Measurements from ENCODE around the gene FEN1. TPM values are rescaled to one million over a fixed set of nuclear protein-coding genes. Genes with fewer than 3 reads are reported as not detected.

FEN1 gene
- total RNA-seq, 1 donor from 2014 or later = 27.4 TPM

GRCh38 chr11:61820174-61820573 lies 27.5 kb downstream of the FEN1 start:
- no peak for DNase-seq

DNA sequence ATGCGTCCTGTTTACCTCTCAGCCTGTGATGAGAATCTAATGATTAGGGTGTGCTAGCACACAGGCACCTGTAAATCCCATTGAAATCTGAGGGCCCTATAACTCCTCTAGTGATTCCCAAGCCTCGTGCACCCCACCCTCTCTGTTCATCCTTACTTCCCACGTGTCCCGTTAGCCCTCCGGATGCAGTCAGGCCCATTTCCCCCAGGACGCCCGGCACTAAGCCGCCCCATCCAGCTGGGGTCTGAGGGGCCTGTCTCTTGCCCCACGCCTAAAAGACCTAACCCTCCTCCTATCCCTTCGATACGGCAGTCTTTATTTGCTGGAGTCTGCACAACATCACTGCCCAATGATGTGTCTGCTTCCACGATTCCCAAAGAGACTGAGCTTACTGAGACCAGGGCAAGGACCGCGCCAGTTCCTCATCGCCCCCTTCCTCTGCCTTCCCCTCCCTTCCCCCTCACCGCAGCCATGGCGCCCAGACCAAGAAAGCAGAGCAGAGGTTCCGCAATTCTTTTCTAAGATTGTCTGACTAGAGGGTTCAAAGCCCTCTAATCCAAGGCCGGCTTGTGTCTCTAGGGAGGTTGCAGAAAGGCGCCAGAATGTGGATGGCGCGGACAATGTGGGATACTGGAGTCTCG lies 34.3 kb downstream of the FEN1 start:
- DNase-seq = no peak

DNA sequence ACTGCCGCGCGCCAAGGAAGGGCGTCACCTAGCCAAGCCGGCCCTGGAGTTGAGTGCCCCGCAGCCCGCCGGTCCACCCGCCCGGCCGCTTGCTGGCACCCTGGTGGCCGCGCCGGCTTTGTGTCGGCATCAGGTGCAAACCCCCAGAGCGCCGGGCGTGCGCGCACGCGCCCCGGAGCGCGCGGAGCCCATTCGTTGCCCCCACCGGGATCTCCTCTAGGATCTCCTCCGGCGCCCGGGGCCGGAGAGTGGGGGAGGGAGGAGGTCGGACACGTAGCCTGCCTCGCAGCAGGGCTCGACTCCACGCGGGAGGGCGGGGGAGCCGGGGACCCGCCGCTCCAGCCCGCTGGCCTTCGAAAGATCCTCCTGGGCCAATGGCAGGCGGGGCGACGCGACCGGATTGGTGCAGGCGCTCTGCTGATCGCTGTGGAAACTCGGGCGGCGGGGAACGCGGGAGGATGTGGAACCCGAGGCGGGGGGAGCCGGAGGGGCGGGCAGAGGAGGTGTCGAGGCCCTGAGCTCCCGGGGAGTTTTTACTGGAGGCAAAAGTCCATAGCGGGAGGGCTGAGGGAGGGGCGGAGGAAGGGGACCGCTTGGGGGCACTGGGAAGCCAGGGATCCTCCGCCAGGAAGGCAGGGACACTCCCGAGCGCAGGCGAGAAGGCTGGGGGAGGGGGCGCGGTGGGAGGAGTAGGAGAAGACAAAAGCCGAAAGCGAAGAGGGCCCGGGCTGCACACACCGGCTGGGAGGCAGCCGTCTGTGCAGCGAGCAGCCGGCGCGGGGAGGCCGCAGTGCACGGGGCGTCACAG lies 35.1 kb downstream of the FEN1 start, which contains the start of gene FADS2:
Gene FADS2 (plus strand): TSS at position 730 of the 808 bp plus-strand sequence. CDS start 91 bp downstream, outside the sequence.
- DNase-seq = peak; percentile 93

GRCh38 chr11:61828379-61828628 lies 35.6 kb downstream of the FEN1 start:
- no peak for DNase-seq

DNA sequence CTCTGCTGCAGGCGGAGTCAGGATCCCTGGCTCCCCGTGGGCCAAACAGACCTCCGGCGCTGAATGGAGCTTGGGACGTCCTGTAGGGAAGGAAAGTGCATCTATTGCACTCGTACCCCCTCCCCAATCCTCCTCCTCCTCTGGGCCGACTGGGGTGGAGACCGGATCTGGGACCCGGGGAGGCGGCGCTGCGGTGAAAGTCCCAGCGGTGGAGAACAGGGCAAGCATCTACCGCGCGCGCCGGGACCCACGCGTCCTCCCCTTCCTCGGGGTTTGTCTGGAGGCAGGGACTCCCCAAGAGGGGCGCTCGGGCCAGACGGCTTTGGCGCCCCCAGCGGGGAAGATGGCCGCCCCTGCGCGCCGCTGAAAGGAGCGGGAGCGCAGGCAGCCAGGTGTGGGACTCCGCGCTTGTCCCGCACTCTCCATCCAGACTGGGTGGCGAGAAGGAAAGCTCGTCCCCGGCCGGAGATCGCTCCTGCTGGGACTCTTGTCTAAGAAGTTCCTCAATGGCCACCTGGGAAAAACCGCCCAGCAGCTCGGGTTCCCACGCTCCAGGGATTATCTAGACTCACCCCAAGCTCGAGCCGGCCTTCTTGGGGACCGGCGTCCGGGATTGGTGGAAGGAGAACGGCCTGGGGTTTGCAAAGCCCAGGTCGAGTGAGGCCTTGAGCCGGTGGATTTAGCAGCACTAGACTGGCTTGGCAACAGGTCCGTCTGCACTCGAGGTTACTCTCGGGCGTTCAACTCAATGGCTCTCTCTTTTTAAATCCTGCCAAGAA lies 36.1 kb downstream of the FEN1 start:
- DNase-seq = peak; percentile 60

DNA sequence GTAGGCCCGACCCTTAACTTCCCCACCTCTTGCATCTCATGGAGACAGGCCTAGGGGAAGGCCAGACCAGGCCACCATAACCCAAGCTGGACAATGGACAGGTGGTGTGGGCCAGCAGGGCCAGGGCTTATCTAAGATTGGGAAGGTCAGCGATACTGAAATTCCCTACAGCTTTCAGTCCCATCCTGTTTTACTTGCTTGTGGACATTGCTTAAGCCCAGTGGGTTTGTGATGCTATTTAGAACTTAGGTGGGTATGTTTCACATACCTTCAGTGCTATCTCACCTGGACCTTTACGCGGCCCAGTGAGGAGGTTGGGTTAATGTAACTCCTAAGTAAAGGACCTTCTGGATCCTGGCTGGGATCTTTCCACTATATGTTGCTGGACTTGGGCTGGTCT lies 37.1 kb downstream of the FEN1 start:
- DNase-seq = no peak

DNA sequence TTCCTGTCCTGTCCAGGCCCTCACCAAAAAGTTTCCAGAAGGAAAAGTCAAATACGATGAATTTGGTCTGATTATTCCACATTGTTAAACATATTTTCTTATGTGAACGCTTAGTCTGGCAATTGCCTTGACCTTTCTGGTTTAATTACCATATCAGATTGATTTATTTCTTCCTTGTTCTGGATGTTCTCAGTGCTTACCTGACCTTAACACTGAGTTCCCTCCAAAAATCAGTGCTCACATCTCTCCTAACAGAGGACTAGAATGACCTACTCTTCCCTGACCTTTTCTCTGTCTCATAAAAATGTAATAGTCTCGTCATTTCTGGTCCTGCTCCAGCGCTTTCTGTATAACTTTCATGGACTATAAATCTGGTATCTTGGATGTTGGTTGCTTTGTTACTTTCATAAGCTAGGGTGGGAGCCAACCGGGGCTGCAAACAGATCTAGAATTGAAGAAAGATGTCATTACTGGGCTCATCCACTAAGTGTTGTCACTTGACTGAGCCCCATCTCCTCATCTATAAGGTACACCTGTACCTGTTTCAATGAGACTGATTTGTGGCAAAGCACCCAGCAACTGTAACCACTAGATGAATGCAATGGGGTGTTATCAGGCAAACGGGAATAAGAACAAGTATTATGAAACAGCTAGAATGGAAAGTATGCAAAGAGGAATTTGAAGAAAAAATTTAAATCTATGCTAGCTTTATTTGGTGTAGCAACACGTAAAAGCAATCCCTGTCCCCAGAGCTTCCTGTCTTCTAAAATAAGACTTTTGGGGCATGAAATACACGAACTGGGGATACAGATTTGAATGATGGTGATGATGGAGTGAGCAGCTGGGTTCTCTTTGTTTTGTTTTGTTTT lies 37.8 kb downstream of the FEN1 start:
- no peak for DNase-seq

DNA sequence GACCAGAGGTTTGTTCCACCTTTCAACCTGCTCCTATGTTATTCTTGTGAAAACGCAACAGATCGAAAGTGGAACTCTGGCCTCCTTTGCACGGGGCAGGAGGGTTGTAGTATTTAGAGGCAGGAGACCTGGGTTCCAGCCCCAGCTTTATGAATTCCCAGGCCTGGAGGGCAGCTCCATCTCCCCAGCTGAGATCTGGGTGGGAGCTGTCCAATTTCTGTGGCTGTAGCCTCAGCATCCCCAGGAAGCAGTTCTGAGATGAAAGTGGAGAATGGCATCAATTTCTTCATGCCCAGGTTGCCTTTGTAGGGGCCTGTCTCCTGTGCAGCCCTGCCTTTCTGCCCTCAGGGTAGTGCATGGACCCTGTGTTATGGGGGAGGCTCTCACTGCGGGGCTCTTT lies 39.5 kb downstream of the FEN1 start:
- DNase-seq = no peak

- no peak for DNase-seq
These were observed 40.0 kb downstream of the FEN1 start for GRCh38 chr11:61832754-61833153.

DNA sequence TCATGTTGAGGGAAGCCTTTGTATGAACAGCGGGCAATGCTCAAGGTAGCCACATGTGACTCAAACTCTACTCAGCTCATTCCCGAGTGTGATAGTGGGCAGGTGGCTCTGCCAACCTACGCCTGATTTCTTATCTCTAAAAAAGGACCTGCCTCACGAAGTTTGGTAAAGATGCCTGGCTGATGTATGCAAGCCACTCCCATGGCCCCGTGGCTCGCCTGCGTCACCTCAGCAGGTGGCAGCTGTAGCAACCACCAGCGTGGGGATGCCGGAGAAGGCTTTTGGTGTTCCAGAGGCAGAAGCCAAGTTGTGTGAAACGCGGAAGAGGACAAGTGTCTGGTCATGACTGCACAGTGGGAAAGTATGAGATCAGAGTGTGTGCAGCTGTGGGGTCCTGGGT lies 40.8 kb downstream of the FEN1 start:
- DNase-seq = no peak

DNA sequence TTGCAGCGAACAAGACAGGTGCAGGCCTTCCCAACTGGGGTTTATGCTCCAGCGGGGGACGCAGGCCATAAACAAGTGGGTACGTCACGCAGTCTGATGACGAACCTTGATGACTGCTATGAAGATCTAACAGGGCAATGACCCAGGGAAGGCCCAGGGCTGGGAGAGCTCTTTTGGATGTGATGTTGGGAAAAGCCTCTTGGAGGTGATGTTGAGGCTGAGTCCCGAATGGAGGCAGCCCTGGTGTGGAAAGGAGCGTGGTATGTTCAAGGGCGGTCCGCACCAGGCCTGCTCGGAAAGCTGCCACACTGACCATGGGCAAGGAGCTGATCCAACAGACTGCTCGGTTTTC lies 41.2 kb downstream of the FEN1 start:
- DNase-seq = no peak

DNA sequence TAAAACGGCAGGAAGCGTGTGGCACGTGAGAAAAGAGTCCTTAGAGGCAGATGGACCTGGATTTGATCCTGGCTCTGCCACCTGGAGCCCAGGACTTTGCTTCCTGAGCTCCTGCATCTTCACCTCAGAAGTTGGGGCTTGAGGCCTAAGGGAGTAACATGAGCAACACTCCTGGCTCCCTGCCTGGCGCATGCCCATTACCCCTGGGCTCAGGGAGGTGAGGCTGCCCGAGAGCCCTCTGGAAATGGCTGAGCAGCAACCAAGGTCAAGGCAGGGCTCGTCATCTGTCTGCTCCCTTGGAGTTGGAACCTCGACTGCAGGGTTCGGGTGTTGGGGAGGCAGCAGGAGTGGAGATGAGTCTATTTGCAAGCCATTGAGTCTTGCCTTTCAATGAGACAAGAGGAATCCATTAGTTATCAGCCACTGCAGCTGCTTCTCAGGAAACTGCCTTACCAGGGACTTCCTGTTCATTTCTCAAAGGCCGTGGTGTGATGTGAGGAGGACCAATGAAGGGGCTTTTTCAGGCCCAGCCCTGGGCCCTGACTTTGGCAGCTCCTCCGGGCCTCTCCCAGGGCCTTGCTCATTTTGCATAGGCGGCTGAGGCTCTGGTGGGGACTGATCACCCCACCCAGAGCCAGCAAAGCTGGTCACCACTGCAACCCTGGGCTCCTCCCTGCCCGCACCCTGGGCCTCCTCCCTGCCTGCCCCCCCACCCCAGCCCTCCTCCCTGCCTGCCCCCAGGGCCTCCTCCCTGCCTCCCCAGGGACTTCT lies 41.8 kb downstream of the FEN1 start:
- DNase-seq = peak; percentile 86

- DNase-seq = no peak
These were observed 43.5 kb downstream of the FEN1 start for GRCh38 chr11:61836193-61836592.

DNA sequence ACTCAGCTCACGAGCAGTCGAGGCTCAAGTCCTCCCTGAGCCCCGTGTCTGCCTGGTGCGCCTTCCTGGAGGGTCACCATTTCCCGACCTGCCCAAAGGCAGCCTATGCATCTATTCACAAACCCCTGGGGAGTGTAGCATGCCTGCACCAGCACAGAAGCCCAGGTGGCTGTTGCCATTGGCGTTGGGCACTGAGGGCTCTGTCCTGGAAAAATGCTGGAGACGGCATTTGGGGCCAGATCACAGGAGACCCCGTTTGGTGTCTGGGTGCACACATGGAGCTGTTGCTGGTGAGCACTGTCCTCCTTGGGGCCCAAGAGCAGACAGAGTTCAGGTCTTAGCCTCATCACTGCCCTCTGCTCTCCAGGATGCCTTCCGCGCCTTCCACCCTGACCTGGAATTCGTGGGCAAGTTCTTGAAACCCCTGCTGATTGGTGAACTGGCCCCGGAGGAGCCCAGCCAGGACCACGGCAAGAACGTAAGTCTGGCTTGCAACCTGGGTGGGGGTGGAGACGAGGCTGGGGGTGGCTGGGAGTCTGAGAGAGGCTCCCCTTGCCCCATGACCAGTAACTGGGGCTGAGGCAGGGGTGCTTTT lies 44.8 kb downstream of the FEN1 start:
- no peak for DNase-seq

DNA sequence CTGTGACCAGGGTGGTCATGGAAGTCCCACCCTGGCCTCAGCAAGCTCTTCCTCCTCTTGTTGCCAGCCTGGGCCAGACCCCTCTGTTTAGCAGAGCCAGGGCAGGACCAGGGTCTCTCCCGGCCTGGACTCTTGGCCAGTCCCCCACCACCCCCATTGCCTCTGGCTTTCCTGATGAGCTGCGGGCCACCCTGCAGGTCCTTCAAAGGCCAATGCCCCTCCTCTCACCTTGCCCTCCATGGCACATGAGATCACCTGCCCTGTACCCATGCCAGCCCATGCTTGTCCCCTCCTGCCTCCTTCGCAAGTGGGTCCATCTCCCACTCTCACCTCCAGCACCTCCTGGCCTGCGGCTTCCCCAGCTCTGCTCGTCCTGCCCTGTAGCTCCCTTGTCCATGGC lies 45.8 kb downstream of the FEN1 start:
- DNase-seq = no peak

DNA sequence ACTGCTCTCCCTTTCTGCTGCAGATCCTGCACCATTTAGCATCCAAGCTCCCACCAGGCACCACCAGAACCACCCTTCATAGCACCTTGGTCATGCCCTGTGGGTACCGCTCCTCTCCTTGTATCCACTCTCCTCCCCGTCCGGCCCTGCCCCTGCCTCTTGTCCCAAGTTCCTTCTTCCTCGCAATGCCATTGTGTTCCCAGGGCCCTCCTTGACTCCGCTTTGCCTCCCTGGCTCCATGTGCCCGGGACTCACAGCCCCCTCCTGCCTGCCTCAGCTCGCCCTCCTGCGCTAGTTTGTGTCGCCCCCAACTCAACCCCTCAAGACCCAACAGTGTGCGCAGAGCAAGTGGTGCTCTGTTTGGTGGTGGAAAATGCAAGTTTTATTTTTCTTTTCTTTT lies 46.2 kb downstream of the FEN1 start:
- no peak for DNase-seq

DNA sequence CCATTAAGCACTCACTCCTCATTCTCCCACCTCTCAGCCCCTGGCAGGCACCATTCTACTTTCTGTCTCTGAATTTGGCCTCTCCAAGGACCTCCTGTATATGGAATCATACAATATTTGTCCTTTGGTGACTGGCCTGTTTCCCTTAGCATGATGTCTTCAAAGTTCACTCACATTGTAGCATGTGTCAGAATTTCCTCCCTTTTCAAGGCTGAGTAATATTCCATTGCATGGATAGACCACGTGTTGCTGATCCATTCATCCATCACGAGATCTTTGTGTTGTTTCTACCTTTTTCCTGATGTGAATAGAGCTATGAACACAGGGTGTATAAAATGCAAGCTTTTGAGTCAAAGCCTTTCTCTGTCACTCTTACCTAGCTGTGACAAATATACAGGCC lies 47.0 kb downstream of the FEN1 start:
- DNase-seq = no peak

DNA sequence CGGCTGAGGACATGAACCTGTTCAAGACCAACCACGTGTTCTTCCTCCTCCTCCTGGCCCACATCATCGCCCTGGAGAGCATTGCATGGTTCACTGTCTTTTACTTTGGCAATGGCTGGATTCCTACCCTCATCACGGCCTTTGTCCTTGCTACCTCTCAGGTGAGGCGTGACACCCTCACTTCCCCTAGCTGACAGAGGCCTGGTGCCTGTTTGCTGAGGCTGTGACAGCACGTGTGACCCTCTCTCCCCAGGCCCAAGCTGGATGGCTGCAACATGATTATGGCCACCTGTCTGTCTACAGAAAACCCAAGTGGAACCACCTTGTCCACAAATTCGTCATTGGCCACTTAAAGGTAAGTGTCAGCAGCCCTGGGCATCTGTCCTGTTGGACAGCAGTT lies 47.7 kb downstream of the FEN1 start:
- DNase-seq = no peak

GRCh38 chr11:61841636-61842527 lies 49.2 kb downstream of the FEN1 start:
- DNase-seq = no peak

DNA sequence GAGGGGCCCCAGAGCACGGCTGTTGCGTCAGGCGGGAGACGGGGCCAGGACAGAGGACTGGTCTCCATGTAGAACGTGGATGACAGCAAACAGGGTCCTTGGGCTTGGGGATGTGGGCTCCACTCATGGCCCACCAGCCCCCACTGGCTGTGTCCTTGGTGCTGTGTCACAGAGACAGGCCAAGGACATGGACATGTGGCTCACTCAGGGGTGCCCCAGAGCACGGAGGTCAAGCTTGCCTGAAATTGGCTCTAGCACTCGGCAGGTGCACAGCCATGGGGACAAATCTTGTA lies 49.8 kb downstream of the FEN1 start:
- no peak for DNase-seq

All from dermis blood vessel endothelial cell (primary cell).